ENCODE results near the gene TASOR2.

DNA sequence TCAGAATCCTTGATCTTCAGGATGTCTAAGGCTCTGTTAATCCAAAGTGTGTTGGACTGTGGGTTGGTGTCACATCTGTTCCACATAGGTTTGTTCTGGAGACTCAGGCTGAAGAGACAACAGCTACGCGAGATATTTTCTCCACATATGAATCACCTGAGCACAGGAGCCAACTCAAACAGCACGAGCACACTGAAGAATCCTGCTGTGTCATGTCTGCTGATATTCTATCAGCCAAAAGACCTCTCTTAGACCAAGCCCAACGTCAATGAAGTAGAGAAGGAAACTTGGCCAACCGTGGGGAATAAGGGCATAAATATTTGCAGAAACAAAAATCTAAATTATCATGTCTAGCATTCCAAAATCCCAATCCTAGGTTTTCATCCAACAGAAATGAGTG is 2.7 kb upstream of the TASOR2 start:
- TF ChIP-seq EZH2 (IDR thresholded peaks at IDR 0.05) (no peak), POLR2AphosphoS5 (IDR thresholded peaks at IDR 0.05; ENCODE audit: borderline replicate concordance, low read depth, low read length) (no peak), FOXP2 (optimal IDR thresholded peaks at IDR 0.05; ENCODE audit: control extremely low read depth, extremely low read length, insufficient read depth) (no peak)
